H1 (cell line): ENCODE results near the gene NCLN. TPM values are rescaled to one million over a fixed set of nuclear protein-coding genes. Genes with fewer than 3 reads are reported as not detected.

Experiments
- KDM5A ChIP-seq: fragments of 200-600 bp; IDR thresholded peaks from 2 replicates; pipeline ENCODE4 v1.7.1; 2012; ENCODE audit warnings: mild to moderate bottlenecking, low read length, inconsistent platforms, mixed read lengths
- POLR2AphosphoS5 ChIP-seq: IDR thresholded peaks from 2 replicates; pipeline ENCODE4 v1.6.1; 2011; ENCODE audit warnings: low read depth, low read length
- RBBP5 ChIP-seq: IDR thresholded peaks from 2 replicates; pipeline ENCODE4 v1.7.1; 2012; ENCODE audit warnings: low read depth, mild to moderate bottlenecking, inconsistent platforms, low read length, moderate library complexity, borderline replicate concordance
- SIX5 ChIP-seq: IDR thresholded peaks from 2 replicates; pipeline ENCODE4 v1.6.1; 2011; ENCODE audit warnings: mild to moderate bottlenecking, low read depth, low read length
- TAF7 ChIP-seq: optimal IDR thresholded peaks from 2 replicates; pipeline ENCODE3; 2011; ENCODE audit warnings: low read depth, mild to moderate bottlenecking, inconsistent platforms, low read length, moderate library complexity, borderline replicate concordance
- polyA plus RNA-seq, 7 experiments: library from polyadenylated mRNA; depleted of rRNA in 3 of 7; stranded (reverse) in 5 of 7; unstranded in 2 of 7; fragments of >200 nt in 5 of 7; fragments of 200-250 nt in 2 of 7; gene quantifications; 1 replicate in 5 of 7; 2 replicates in 1 of 7; 4 replicates in 1 of 7; pipeline versions ENCODE4 v1.2.1 to v1.2.3, GENCODE V29; 2011 to 2013; ENCODE audit warnings: missing spikeins in 2 of 7, mixed read lengths in 2 of 7
- total RNA-seq: library from RNA; stranded (reverse); fragmentation: NEBNext Ultra II Directional; extraction: Animal tissue kit (Norgen Biotek cat#: 25700); gene quantifications from 2 replicates; pipeline ENCODE4 v1.2.1, GENCODE V29; 2021
- TF ChIP-seq, protein P1 (sequence below): IDR thresholded peaks from 2 replicates; pipeline ENCODE4 v1.6.1; 2012; ENCODE audit warnings: inconsistent platforms
- TF ChIP-seq, protein P2 (sequence below): IDR thresholded peaks from 2 replicates; pipeline ENCODE4 v1.6.1; 2011; ENCODE audit warnings: low read depth, mild to moderate bottlenecking, low read length; ENCODE audit not compliant: insufficient read depth
- TF ChIP-seq, protein P3 (sequence below): IDR thresholded peaks from 2 replicates; pipeline ENCODE4 v1.6.1; 2011; ENCODE audit warnings: low read length, improper control_type of control experiment

The NCLN gene
- total and polyA plus RNA-seq, 2 of the 8 experiments (the other 6 are each of a cell fraction or from before 2014, with no cell fraction given) = 89.2 to 103 TPM

DNA sequence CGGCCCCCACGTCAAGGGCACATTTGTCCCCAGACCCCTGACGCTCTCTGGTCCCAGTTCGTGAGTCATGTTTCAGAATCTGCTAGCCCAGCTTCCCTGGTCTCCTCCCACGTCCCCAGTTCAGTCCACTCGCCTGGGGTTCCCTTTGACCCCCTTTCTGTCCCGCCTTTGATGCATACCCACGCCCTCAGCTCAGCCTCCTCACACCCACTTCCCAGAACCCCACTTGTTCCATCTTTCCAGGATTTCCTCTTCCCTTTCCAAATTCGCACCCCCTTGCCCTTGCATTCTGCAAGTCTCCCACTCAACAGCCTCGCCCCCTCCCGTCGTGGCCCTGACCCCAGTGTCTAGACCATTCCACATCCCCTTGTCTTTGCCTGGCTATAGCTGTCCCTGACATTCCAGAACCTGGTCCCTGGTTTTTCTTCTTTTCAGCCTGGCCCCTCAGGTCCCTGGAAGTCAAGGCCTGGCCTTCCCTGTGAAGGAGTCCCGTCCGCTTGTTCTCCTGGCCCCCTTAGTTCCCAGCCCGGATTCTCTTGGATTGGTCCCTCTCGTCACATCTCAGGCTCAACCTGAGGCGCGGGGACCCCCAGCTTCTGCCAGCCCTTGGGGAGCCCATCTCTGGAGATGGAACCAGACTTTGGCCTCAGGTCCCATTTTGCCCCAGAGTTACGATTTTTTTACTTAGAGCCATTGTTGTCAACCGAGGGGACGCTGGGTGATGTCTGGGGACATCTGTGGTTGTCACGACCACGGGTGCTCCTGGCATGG lies 1.3 kb downstream of the NCLN start (continued):
- TF ChIP-seq SIX5 = no peak
- no peak for TF ChIP-seq KDM5A
- TF ChIP-seq, protein P1, sequence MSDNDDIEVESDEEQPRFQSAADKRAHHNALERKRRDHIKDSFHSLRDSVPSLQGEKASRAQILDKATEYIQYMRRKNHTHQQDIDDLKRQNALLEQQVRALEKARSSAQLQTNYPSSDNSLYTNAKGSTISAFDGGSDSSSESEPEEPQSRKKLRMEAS = no peak
- TF ChIP-seq, protein P2, sequence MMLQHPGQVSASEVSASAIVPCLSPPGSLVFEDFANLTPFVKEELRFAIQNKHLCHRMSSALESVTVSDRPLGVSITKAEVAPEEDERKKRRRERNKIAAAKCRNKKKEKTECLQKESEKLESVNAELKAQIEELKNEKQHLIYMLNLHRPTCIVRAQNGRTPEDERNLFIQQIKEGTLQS = no peak
- TF ChIP-seq RBBP5 = no peak
- no peak for TF ChIP-seq TAF7
- no peak for TF ChIP-seq POLR2AphosphoS5
- TF ChIP-seq, protein P3, sequence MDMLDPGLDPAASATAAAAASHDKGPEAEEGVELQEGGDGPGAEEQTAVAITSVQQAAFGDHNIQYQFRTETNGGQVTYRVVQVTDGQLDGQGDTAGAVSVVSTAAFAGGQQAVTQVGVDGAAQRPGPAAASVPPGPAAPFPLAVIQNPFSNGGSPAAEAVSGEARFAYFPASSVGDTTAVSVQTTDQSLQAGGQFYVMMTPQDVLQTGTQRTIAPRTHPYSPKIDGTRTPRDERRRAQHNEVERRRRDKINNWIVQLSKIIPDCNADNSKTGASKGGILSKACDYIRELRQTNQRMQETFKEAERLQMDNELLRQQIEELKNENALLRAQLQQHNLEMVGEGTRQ = no peak
